ENCODE results near the gene AKTIP. TPM values are rescaled to one million over a fixed set of nuclear protein-coding genes. Genes with fewer than 3 reads are reported as not detected.

Gene AKTIP
- total RNA-seq, result 25.7 and 36.4 TPM in 2 replicates

GRCh38 chr16:53502331-53503269 is at the start of gene AKTIP:
Gene AKTIP, minus strand, starts transcription at chr16:53503209. Its CDS starts 2,950 bp downstream, at chr16:53500259.

Other genes with a start within 250 kb of the AKTIP start
- gene RBL2, start 68.7 kb downstream of the AKTIP start, total RNA-seq, result 44.5 and 56.1 TPM in 2 replicates
- gene RPGRIP1L, start 200.7 kb upstream of the AKTIP start, total RNA-seq, result 17.3 and 17.4 TPM in 2 replicates
- 84.1 and 94.5 TPM in 2 replicates for gene FTO, start 200.9 kb upstream of the AKTIP start, total RNA-seq